ENCODE results near the gene RAC3. TPM values are rescaled to one million over a fixed set of nuclear protein-coding genes. Genes with fewer than 3 reads are reported as not detected.

Gene RAC3
- 27.4 to 40.9 TPM (median 39.9 TPM) in 5 replicates for total RNA-seq (2022; extraction: Qiagen RNA extraction)

DNA sequence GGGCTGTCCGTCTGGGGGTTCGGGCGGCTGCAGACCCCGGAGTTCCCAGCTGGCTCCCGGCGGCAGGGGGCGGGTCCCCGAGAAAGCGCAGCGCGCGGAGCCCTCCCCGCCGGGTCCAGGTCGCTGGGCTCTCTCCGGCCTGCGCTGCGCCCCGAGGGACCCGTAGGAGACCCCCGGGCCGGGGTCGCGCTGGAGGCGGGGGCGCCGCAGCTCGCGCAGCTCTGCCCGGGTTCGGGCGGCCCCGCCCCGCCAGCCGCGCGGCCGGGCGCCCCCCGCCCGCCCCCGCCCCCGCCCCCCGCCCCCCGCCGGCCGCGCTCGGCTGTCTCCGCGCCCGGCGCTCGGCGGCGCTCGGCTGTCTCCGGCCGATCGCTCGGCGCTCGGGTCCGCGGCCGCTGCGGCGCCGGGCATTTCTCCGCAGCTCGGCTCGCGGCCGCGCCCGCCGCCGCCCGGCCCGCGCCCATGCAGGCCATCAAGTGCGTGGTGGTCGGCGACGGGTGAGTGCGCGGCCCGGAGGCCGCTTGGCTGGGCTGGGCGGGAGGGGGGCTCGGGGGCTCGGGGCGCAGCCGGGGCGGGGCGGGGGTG lies at the start of gene RAC3:
TSS of gene RAC3 (plus strand) at position 376 of the 582 bp plus-strand sequence. CDS start at position 460, 84 bp downstream.

DNA sequence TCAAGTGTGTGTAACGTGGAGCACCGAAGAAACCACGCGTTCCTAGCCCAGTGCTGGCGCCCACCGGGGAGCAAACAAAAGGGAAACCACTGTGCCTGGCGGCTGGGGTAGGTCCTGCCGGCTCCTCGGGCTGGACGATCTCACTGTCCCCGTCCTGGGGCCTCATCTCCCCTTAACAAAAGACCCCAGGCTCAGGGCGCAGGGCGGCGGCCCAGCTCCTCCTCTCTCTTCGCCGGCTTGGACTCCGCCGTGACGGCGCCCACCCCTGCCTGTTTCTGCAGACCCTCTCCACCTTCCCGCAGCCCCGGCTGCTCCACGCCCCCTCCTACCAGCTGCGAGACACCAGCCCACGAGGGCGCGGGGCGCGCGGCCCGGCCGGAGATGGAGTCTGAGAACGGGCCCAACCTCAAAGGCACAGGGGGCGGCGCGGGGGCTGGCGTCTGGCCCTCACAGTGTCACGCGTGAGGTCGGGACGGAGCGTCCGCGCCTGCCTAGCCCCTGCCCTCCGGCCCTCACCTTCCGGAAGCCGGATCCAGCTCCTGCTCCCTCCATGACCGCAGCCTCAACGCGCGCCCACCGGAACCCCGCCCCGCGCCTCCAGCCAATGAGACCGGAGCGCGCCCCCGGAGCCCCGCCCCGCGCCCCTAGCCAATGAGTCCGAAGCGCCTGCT lies 9.0 kb upstream of the RAC3 start, which contains the start of gene CENPX:
TSS of gene CENPX (minus strand) at position 569 of the 671 bp plus-strand sequence. CDS start at position 552, 17 bp downstream.

DNA sequence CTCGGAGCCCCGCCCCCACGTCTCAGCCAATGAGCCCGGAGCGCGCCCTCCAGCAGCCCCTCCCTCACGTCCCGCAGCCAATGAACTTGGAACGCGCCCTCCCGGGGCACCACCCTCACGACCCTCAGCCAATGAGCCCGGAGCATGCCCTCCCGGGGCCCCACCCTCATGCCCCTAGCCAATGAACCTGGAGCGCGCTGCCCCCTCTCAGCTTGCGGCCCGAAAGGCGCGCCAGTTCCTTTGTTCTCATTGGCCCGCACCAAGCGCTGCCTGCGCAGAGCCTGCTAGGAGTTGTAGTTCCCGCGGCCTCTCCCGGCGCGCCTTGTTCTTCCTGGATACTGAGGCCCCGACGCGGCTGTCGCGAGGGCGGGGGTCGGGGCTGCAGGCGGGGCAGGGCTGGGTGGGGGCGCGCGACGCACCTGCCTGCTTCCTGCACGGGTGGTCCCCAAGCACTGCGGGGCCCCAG lies 8.5 kb upstream of the RAC3 start, which contains the start of gene LRRC45:
TSS of gene LRRC45 (plus strand) at position 325 of the 466 bp plus-strand sequence. CDS start 339 bp downstream, outside the sequence.

DNA sequence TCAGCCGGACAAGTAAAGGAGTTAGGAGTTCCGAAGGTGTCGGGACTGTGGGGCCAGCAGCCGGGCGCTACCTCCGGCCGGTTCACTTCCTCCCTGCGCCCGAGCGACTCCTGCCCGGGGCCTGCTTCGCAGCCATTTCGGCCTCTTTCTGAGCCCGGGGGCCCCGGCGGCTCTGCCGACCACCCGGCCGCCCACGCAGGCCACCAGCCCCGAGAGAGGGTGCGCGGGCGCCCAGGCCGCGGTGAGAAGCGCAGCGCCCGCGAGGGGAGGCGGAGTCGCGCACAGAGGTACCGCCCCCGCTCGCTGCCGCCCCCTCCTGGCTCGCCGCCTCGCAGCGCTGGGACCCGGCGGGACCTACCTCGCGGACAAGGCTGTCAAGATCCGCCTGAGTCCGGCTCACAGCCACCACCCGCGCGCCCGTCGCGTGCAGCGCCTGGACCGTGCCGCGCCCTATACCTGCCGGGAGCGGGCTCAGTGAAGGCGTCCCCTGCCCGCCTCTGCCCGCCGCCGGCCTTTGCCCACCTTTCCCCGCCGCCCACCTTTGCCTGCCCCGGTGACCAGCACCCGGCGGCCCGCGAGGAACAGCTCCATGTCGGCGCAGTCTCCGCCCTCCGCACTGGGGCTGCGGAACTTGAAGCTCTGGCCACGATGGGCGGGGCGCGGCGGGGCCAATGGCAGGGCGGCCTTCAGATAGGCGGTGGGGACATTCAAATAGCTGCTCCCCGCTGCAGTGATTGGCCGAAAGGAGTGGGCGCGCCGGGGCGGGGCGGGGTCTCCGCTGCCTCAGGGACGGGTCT lies 5.8 kb downstream of the RAC3 start, which contains the start of gene DCXR:
TSS of gene DCXR (minus strand) at position 606 of the 797 bp plus-strand sequence. CDS start at position 591, 15 bp downstream.

DNA sequence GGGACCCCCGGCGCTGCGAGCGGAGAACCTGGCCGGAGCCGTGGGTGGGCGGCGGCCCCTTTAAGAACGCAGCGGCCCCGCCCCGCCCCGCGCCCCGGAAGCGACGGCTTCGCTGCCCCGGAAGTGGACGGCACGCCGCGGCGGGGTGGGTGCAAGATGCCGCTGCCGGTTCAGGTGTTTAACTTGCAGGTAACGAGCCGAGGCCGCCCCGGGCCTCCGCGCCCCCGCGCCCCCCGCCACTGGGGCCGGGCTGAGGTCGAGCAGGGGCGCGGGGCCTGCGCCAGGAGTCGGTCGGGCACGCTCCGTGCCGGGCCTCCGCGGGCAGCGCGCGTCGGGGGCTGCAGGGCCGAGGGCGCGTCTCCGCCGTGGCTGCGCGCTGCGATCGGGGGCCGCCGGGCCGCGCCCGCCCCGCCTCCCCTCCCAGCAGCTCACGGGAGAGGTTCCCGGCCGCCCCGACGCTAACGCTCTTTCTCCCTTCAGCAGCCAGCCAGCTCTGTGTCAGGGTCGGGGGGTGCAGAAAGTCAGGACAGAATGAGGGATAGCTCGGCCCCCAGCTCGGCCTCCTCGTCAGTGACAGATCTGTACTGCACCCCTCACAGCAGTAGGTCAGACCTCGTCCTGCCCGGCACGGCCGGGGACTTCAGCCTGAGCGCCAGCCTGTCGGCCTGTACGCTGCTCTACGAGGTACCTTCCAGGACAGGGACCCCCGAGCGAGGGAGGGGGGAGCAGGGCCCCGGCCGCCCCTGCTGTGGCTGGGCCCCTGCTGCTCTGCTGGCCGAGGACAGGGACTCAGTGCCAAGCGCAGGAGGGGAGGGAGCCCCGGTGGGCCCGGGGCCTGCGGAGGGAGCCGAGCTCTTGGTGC lies 20.5 kb downstream of the RAC3 start, which contains the start of the genes GPS1 and RFNG:
TSS of gene GPS1 (plus strand) at position 123 of the 862 bp plus-strand sequence. CDS start at position 157, 34 bp downstream.
TSS of gene RFNG (minus strand) at position 36 of the 862 bp plus-strand sequence. CDS start 45 bp downstream, outside the sequence.

DNA sequence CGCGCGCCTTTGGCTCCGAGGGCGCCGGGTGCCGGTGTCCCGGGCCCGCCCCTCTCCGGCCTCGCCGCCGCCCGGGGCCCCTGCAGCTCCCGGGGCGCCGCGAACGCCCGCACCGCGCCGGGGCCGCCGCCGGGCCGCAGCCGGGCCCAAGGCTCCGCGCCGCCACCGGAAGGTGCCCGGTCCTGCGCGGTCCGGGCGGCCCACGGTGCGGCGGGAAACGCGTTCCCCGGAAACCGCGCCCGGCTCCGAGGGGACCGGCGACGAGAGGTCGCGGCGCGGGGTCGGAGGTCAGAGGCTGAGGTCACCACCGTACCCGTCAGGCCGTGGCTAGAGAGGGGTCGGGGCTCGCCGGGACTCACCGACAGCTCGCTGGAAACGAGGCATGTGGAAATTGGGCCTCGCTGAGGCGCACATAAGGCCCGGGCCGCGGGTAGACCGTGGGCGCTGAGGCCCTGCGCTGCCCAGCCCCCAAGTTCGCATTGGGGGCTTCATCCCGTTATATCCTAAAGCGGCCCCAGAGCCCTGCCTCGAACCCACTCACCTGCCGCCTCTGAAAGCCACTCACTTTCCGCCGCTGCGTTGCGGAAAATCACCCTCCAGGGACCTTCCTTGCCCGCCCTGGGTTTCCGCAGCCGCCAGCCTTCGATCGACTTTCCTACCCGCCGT lies 34.3 kb downstream of the RAC3 start, which contains the start of gene DUS1L:
TSS of gene DUS1L (minus strand) at position 167 of the 666 bp plus-strand sequence. CDS start 745 bp downstream, outside the sequence.

Other genes with a start within 250 kb of the RAC3 start
- 0.08 to 0.64 TPM (median 0.35 TPM) in 4 of 5 replicates, not detected in the other for gene GCGR, start 227.5 kb upstream of the RAC3 start, total RNA-seq (2022; extraction: Qiagen RNA extraction)
- gene MCRIP1, start 198.4 kb upstream of the RAC3 start, total RNA-seq (2022; extraction: Qiagen RNA extraction) = 74.7 to 106 TPM (median 98.6 TPM) in 5 replicates
- 0.09 to 0.39 TPM (median 0.19 TPM) in 3 of 5 replicates, not detected in the others for gene PPP1R27, start 196.6 kb upstream of the RAC3 start, total RNA-seq (2022; extraction: Qiagen RNA extraction)
- 677 to 794 TPM (median 701 TPM) in 5 replicates for gene P4HB, start 171.1 kb upstream of the RAC3 start, total RNA-seq (2022; extraction: Qiagen RNA extraction)
- gene ARHGDIA, start 160.3 kb upstream of the RAC3 start, total RNA-seq (2022; extraction: Qiagen RNA extraction) = 597 to 713 TPM (median 619 TPM) in 5 replicates
- gene ALYREF, start 140.1 kb upstream of the RAC3 start, total RNA-seq (2022; extraction: Qiagen RNA extraction) = 183 to 253 TPM (median 234 TPM) in 5 replicates
- 185 to 289 TPM (median 284 TPM) in 5 replicates for gene ANAPC11, start 140.0 kb upstream of the RAC3 start, total RNA-seq (2022; extraction: Qiagen RNA extraction)
- gene NPB, start 129.4 kb upstream of the RAC3 start, total RNA-seq (2022; extraction: Qiagen RNA extraction) = 0.39 to 0.65 TPM (median 0.55 TPM) in 5 replicates
- gene PCYT2, start 120.3 kb upstream of the RAC3 start, total RNA-seq (2022; extraction: Qiagen RNA extraction) = 13.8 to 19.1 TPM (median 17.3 TPM) in 5 replicates
- gene SIRT7, start 113.5 kb upstream of the RAC3 start, total RNA-seq (2022; extraction: Qiagen RNA extraction) = 33.0 to 54.0 TPM (median 44.8 TPM) in 5 replicates
- 22.3 to 38.0 TPM (median 34.7 TPM) in 5 replicates for gene MAFG, start 103.9 kb upstream of the RAC3 start, total RNA-seq (2022; extraction: Qiagen RNA extraction)
- 60.5 to 89.4 TPM (median 84.7 TPM) in 5 replicates for gene PYCR1, start 94.4 kb upstream of the RAC3 start, total RNA-seq (2022; extraction: Qiagen RNA extraction)
- not detected in 5 replicates for gene MYADML2, start 84.4 kb upstream of the RAC3 start, total RNA-seq (2022; extraction: Qiagen RNA extraction)
- 0.31 to 0.53 TPM (median 0.39 TPM) in 5 replicates for gene NOTUM, start 70.5 kb upstream of the RAC3 start, total RNA-seq (2022; extraction: Qiagen RNA extraction)
- gene ASPSCR1, start 54.0 kb upstream of the RAC3 start, total RNA-seq (2022; extraction: Qiagen RNA extraction) = 20.1 to 31.0 TPM (median 25.7 TPM) in 5 replicates
- gene CENPX, start 8.8 kb upstream of the RAC3 start, total RNA-seq (2022; extraction: Qiagen RNA extraction) = 143 to 203 TPM (median 188 TPM) in 5 replicates
- 8.3 to 17.5 TPM (median 13.6 TPM) in 5 replicates for gene LRRC45, start 8.4 kb upstream of the RAC3 start, total RNA-seq (2022; extraction: Qiagen RNA extraction)
- gene DCXR, start 6.0 kb downstream of the RAC3 start, total RNA-seq (2022; extraction: Qiagen RNA extraction) = 69.5 to 106 TPM (median 103 TPM) in 5 replicates
- 16.0 to 26.0 TPM (median 24.2 TPM) in 5 replicates for gene RFNG, start 20.1 kb downstream of the RAC3 start, total RNA-seq (2022; extraction: Qiagen RNA extraction)
- 108 to 149 TPM (median 136 TPM) in 5 replicates for gene GPS1, start 20.2 kb downstream of the RAC3 start, total RNA-seq (2022; extraction: Qiagen RNA extraction)
- 84.5 to 154 TPM (median 134 TPM) in 5 replicates for gene DUS1L, start 34.1 kb downstream of the RAC3 start, total RNA-seq (2022; extraction: Qiagen RNA extraction)
- gene FASN, start 66.6 kb downstream of the RAC3 start, total RNA-seq (2022; extraction: Qiagen RNA extraction) = 106 to 149 TPM (median 139 TPM) in 5 replicates
- 22.1 to 34.3 TPM (median 30.0 TPM) in 5 replicates for gene CCDC57, start 181.2 kb downstream of the RAC3 start, total RNA-seq (2022; extraction: Qiagen RNA extraction)
- gene SLC16A3, start 197.4 kb downstream of the RAC3 start, total RNA-seq (2022; extraction: Qiagen RNA extraction) = 114 to 157 TPM (median 151 TPM) in 5 replicates
- 191 to 231 TPM (median 228 TPM) in 5 replicates for gene CSNK1D, start 242.0 kb downstream of the RAC3 start, total RNA-seq (2022; extraction: Qiagen RNA extraction)

All from A549 treated with Mapracorat at 1 μM for 4 hours (cell line).